SIG-M5 (cell line): ENCODE results near the gene EEFSEC.
"Not testable (repeated sequence)": the region's sequence is repeated elsewhere in the genome, so short reads cannot be mapped to it uniquely, and the experiment has no call there.

ENCODE experiments used
- DNase-seq: peaks from one replicate; lab custom pipeline; 2025; lab: John Stamatoyannopoulos, UW

Gene EEFSEC

DNA sequence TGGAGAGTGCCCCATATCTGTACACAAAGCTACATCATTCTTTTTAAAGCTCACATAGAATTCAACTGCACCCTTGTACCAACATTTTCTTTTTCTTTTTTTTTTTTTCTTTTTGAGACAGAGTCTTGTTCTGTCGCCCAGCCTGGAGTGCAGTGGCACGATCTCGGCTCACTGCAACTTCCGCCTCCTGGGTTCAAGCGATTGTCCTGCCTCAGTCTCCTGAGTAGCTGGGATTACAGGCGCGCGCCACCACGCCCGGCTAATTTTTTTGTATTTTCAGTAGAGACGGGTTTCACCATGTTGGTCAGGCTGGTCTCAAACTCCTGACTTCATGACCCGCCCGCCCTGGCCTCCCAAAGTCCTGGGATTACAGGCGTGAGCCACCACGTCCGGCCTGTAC is 1.1 kb downstream of the EEFSEC start:
- DNase-seq: not testable (repeated sequence)

DNA sequence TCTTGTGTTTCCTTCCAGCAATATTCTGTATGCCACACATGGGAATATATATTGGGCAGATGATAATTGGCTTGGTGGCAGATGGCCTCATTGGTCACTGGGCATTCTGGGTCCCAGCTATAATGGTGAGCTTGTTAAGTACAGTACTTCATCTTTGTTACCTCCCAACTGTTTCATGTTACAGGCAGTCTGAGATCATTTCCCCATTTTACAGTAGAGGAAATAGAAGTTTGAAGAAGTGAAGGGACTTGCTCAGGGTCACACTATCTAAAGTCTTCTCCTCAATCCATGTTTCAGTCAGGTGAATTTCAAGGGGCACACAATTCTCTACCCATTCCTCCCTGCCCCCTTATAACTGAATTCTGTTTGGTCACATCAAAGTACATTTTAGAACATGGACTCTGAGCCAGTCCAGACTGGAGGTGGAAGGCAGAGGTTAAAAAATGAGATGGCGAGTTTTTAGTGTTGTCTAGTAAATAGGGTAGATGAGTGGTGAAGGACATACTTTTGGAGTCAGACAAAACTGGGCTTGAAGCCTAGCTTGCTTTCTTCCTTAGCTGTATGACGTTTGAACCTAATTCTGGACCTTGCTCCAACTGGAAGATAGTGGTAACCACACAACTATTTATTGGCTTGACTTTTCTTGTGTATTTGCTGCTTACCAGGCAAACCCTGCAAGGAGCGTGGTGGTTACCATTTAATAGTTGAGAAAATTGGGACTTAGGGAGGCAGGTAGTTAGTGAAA is 2.5 kb downstream of the EEFSEC start:
- no peak for DNase-seq

DNA sequence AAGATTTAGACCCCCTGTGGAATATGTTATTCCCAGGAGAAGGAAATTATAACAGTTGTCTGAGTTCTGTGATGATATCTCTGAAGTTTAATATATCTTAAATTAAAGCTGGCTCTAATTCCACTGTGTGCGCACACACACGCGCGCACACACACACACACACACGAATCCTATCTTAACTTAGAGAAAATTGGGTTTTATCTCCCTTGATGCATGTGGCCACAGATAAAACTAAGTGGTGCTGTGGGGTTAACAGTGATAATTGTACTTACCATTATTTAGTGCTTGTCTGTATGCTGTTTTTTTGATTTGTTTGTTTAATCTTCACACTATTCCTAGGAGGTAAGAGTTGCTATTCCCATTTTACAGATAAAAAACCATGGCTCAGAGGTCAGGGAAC is 7.4 kb downstream of the EEFSEC start:
- DNase-seq: no peak

DNA sequence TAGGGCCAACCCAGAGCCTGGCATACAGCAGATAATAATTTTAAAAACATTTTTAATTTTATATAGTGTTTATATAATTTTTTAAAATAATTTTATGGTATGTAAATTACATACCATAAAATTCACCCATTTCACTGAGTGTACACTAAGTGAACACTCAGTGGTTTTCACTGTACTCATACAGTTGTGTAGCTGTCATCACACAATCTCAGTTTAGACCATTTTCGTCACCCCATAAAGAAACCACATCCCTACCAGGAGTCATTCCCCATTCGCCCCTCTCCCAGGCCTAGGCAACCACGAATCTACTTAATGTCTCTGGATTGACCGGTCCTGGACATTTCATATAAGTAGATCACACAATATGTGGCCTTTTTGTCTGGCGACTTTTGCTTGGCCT is 10.2 kb downstream of the EEFSEC start:
- no peak for DNase-seq

DNA sequence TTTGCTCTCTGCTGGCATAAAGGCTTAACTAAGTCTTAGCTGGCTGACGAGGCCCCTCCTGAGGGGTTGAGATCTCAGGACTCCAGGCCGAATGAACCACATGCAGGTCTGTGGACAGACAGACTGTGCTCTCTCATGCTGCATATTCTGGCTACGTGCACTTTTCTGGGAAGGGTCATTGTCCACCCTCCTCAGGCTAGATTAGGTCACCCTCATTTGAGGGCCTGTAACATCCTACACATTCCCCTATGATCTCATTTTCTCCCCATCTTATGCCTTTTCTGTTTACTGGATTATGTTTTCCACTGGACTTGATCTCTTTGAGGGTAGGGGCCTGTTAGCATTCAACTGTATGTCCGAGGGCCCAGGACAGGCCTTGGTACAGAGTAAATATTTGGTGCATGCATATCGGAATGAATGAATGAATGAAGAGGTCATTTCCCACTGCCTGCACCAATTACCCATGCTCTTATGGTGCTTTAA is 13.7 kb downstream of the EEFSEC start:
- DNase-seq: no peak

DNA sequence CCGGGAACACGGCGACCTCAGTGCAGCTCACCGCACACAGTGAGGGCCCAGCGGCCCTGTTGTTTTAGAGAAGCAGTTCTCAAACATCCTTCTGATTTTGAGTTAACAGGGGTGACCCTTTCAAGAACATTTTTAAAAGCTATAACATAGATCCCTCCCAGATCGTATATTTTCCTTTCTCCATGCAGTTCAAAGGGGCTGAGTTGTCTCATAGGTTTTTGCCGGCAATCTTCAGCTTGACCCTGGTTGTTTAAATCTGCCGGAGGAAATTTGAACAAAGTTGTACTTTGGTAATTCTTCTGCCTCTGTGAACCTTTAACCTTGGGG is 14.3 kb downstream of the EEFSEC start:
- DNase-seq: no peak

DNA sequence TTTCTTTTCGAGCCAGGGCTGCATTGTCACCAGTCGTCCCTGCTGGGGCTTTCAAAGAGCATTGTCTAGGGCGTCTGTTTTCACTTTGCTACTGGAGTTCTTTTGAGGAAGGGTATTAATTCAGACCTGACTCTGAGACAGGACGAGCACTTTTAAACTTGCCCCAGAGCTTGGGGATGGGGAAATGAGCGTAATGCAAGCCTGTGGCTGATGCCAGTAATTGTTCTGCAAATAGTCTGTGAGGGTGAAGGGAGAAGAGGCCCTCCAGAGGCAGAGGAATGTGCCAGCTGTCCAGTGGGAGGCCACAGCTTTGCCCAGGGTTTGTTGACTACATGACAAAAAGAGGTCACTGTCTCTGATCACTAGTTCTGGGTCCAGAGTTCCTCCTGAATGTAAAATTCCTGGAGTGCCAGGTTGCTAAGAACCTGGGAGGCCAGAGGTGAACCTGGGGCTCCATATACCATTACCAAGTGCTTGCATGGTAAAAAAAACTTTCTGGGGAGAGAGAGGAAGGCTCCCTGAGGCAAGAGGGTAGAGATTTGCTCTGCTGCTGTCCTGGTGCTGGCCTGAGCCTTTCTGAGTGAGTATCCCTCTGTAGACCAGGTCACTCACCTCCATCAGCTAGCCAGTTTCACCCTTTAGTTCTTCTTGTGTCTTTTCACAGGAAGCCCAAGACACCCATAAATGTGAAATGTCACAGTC is 14.8 kb downstream of the EEFSEC start:
- no peak for DNase-seq

DNA sequence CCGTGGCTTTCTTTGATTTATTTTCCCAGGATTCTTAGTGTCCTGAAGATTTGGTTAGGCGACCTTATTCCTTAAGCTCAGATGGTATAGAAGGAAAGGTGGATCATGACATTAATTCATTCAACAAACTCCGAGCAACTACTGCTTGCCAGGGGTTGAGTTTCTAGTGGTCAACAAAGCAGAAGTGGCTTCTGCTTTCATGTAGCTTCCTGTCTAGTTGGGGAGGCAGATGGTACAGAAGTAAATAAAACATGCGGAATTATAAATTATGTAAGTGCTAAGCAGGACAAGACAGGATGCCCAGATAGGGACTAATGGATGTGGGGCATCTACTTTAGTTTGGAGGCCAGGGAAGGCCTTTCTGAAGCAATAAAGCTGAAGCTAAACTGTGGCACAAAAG is 15.6 kb downstream of the EEFSEC start:
- DNase-seq: no peak

DNA sequence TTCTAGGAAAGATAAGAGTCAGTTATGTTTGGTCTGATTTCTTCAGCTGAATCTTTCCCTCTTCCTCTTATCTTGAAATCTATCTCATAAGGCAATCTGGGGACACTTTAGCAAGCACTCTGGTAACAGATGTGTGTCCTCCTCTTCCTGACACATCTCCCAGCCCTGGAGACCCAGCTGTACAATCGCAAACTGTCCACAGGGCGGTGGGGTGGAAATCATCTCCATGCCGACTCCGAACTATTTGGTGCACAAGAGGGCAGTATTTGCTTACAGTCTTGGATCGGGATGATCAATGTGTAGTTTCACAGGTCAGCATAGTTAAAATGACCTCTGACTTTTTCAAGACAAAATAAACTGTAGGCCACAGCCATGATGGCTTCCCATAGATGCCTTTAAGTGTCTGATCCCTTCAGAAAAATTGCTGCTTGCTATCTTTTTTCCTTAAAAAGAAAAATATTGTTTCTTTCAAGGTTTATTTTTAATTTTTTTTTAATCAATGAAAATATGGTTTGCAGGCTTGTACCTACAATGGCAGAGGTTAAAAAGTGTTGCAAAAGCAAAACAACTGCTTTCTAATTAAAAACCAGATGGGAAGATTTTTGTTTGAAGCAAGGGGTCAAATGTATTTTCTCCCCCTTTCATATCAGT is 17.7 kb downstream of the EEFSEC start:
- no peak for DNase-seq

DNA sequence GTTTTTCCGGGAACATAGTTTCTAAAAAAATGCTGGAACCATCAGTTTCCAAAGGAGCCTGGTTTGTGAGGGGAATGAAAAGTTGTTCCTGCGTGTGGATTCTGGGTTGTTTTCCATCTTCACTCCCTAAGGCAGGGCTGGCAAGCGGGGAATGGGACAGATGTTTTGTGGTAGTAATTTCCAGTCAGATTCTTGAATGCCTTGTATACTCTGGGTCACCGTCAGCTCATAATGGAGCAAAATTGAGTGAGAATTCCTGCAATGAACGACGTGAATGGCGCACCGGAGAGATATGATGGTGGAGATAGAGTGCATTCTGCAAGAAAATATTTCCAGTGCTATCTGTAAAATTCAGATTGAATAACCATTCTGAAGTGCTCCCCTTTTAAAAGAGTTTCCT is 19.9 kb downstream of the EEFSEC start:
- no peak for DNase-seq

DNA sequence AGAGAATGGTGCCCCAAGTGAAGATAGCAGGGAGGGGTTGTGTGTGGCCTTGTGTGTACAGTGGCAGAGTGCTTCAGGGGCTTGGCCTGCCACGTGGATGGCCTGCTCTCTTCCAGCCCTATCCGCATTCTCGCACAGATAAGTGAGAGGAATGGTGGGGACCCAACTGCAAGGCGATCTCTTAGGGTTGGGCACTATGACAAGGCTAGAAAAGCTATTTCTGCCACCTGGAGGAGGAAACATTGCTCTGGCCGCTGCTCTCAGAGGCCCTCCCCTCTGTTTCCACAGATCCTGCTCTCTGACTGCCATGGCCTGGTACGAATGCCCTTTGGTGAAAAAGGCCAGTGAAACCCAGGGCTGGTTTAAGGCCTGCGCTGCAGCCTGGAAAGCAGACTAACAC is 20.6 kb downstream of the EEFSEC start:
- no peak for DNase-seq

DNA sequence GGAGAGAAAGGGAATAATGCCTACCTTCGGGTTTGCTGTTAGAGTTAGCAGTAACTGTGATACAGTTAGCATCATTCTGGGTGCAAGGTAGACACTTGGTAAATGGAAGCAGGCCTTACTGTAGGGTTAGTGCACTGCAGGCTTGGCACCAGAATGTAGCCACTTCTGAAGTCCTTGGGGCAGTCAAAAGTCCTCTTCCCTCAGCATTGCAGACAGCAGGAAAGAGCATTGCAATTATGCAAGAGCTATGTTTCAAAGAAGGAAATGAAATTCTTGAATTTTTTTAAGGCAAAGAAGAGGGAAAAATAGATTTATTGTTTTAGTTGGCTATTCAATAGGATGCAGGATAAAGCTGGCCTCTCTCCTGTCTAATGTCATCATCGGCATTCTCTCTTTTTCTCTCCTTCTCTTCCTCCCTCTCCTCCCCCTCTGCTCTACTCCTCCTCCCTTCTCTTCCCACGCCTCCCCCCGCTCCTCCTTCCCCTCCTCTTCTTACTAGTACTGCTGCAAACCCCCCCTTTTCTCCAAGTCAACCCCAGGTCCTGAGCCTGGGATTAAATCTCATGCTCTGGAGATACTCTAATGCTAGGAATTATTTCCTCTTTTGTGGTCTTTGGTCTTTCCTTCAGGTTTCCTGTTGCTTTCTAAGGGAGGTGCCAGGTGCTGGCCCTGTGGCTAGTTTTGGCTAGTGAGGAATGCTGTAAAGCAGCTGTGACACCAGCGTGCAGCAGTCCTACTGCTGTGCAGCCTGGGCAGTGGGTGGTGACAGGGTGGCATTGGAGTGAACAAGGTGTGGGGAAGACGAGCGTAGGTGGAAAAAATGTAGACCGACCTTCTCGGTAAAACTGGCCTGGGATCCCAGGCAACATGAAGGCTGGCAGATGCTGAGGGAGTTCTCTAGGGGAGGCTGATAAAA is 21.7 kb downstream of the EEFSEC start:
- DNase-seq: no peak

DNA sequence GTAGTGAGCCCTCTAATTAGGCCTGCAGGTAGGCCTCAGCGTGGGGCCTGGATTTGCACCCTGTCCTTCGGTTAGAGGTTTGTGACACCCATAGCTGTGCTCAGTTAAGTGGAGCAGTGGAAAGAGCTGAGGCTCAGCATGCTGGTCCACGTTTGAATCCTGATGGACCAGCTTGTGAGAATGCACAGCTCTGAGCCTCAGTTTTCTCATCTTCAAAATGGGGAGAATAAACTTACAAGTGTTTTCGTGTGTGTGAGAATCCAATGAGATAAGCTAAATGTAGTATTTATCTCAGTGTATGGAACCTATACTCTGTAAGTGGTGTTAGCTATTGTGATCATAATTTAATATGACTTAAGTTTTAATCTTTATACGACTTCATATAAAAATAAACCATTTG is 22.5 kb downstream of the EEFSEC start:
- DNase-seq: no peak

DNA sequence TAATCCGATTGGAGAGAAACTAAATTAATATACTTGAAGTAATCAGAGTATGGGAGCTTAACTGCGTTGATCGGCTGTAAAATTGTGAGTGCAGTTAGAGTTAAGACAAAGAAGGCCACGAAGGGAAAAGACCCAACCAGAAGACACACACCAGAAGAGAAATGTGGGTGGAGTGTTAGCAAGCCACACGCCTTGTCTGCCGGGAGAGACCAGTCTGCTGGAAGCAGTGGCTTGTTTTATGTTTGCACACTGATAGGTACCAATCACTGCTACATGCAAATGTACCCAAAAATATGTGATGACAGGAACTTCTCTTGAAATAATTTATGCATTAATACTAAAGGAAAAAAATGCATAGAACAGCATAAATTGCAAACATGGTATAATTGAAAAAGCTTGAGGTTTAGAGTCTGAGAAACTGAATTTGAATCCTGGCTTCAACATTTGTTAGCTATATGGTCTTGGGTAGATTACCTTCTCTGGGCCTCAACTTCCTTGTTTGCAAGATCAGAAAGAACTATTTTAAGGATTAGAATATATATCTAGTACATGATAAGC is 23.1 kb downstream of the EEFSEC start:
- DNase-seq: no peak

DNA sequence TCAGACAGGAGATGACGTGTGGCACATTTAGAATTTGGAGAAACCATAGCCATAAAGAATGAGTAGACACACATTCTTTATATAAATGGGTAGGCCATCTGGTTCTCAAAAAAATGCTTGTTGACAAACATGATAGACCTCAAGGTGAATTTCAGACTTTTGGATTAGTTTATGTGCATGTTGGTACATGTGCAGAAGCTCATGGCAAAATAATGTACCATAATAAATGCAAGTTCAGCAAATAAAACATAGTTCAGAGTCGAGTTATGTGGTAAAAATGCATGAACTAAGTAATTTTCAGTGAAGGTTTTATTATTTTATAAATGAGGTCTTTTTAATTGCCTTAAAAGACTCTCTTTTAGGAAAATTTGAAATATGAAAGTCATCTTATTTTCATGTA is 24.6 kb downstream of the EEFSEC start:
- no peak for DNase-seq

DNA sequence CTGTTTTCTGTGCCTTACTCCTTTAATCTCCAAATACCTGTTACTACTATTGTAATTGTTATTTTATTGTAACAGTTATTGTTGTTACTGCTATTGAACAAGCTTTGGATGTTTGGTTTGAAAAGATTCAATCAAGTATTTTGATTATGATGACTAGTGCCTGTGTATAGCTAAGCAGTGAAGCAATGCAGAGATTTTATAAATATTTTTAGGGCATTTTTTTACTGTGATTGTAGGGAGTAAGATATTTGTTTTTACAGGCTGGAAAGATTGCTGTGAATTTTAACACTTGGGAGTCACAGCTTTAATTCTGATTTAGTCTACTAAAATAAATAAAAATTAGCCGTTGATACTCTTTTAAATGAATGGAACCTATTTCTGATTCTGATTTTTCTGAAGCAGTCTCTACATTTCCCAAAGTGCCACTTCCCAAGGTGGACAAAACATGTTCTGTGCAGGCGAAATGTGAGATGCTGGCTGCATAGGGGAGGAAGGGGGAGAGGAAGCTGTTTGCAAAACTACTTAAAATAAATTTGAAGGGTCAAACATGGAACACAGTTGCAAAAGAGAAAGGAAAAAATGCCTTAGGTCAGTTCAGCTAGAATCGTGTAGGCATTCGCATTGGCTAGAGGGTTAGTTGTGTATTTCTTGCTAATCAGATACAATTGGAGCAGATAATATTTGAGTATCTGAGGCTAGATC is 25.7 kb downstream of the EEFSEC start:
- DNase-seq: no peak

DNA sequence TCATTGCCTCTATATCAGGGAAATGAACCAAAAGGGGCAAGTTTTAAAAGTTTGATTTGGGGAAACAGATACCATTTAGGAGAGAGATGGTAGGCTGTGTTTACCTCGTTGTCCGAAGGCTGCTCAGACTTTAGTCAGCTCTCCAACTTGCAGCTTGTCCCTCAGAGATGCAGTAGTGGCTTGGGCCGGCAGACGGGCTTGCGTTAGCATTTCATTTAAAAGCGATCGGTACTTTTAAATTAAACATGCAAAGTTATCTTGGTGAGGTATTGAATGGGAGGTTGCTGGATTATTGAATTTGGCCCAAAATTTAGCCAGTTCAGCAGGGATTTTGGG is 26.2 kb downstream of the EEFSEC start:
- no peak for DNase-seq

DNA sequence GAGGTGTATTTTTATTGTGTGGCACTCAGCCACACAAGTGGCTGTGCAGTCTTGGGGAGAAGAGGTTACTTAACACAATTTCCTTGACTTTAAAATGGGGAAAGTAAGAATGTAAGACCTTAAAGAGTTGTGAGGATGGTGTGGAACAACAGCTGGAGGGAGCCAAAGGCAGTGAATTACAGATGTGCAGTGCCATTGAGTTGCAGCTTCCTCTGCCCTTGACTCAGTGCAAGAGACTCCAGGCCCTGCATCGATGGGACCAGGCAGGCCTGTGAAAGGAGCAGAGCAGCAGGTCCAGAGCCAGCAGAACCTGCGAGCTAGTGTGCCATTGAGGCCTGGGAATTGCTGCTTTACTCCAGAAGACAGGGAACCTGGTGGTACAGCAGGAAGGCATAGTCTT is 27.2 kb downstream of the EEFSEC start:
- DNase-seq: no peak

DNA sequence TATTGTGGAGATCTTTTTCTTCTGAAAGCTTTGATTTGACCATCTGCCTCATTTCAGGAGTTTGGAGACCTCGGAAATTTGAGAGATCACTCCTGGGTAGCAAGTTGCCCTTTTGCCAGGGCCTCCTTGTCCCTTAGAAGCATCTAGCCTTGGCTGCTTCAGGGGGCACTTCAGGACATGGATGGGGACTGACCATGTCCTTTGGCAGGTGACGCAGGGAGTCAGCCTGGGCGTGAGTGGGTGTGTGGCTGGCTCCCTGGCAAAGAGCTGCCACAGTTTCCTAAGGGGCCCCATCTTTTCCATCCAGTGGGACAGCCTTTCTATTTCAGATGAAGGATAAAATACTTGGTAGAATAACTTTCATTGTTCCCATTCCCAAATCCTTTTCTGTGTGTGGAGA is 27.6 kb downstream of the EEFSEC start:
- DNase-seq: no peak

DNA sequence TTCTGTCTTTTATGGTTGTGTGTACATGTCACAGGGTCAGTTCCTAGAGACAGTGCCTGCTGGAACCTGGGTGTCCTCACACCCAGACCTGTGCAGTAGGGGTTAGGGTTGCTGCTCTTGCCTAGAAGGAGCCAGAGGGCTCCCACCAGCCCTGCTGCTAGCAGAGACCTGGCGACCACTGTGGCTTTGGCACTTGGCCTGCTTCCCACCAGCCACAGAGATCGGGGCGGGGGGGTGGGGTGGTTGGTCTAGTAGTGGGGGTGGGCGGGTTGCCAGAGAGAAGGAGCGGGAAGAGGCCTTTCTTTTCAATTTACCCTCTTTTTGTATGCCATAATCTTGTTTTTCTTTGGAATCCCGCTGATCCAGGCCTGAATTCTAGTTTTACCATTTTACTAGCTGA is 29.4 kb downstream of the EEFSEC start:
- no peak for DNase-seq

DNA sequence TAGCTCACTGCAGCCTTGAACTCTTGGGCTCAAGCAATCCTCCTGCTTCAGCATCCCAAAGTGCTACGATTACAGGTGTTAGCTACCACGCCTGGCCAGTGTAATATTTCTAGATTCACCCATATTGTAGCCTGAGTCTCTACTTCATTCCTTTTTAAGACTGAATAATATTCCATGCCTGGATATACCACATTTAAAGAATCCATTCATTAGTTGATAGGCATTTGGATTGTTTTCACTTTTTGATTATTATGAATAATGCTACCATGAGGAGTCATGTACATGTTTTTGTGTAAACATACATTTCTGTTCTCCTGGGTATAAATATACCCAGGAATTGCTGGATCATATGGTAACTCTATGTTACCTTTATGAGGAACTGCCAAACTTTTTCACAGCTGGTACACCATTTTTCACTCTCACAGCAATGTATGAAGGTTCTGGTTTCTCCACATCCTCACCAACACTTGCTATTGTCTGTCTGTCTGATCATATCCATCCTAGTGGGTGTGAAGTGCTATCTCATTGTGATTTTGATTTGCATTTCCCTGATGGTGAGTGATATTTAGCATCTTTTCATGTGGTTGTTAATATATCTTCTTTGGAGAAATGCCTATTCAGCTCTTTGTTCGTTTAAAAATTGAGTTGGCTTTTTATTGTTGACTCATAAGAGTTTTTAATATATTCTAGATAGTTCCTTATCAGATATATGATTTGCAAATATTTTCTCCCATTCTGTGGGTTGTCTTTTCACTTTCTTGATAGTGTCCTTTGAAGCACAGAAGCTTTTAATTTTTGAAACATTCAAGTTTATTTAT is 32.6 kb downstream of the EEFSEC start:
- no peak for DNase-seq
